Omental fat pad (tissue), 4 donors: ENCODE measurements around the gene ZNF232. TPM values are rescaled to one million over a fixed set of nuclear protein-coding genes. Genes with fewer than 3 reads are reported as not detected.
"Not testable (repeated sequence)": the region's sequence is repeated elsewhere in the genome, so short reads cannot be mapped to it uniquely, and the experiment has no call there.

Source experiments
- ATAC-seq: fragments of 150-250 bp; one replicate; pipeline ENCODE4 v1.9.1; 2016; ENCODE audit warnings: mild to moderate bottlenecking, moderate library complexity; ENCODE audit not compliant: low FRiP score
- DNase-seq: peaks from one replicate; pipeline ENCODE4 v3.0.0-alpha.2; 2019; ENCODE audit warnings: low spot score
- CTCF ChIP-seq, 3 donors: fragments of 450-650 bp; IDR thresholded peaks; one replicate each; pipeline ENCODE4 v1.5.1; 2016 to 2017; ENCODE audit warnings: antibody characterized with exemption in 3 of 3, mild to moderate bottlenecking in 3 of 3, moderate library complexity in 2 of 3
- total RNA-seq, 4 donors: library from RNA; depleted of rRNA; stranded (reverse); fragments of >200 nt; gene quantifications; one replicate each; pipeline ENCODE4 v1.1.0, GENCODE V29; 2016

Gene ZNF232
- total RNA-seq, 4 donors from 2014 or later = 3.8 to 14.3 (median 6.5) TPM

GRCh38 chr17:5121186-5121841 is 9.6 kb upstream of the ZNF232 start:
- no peak for TF ChIP-seq CTCF (IDR thresholded peaks at IDR 0.05)
- no peak for DNase-seq
- no peak for ATAC-seq

GRCh38 chr17:5120436-5121185 is 8.9 kb upstream of the ZNF232 start:
- not testable (repeated sequence) for ATAC-seq, DNase-seq

GRCh38 chr17:5120036-5120435 is 8.4 kb upstream of the ZNF232 start:
- TF ChIP-seq CTCF (IDR thresholded peaks at IDR 0.05) = no peak
- no peak for ATAC-seq
- DNase-seq = no peak

DNA sequence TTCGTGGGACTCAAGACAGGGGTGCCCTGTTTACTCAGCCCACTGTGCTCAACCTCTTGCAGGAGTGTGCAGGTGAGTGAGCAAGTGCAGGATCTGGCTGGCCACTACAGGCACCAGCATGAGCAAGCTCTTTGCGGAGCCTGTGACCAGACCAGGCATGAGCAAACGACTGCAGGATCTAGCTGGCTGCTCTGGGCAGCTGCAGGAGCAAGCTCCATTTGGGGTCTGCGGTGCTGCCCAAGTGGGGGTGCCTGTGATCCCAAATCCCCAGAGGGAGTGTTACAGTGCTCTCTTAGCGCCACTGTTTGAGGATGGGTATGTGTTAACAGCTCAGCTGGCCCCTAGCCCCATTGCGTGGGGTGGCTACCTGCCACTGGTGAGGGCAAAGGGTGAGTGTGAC is 6.5 kb upstream of the ZNF232 start:
- DNase-seq (no peak), ATAC-seq (no peak)
- no peak for TF ChIP-seq CTCF (IDR thresholded peaks at IDR 0.05)

DNA sequence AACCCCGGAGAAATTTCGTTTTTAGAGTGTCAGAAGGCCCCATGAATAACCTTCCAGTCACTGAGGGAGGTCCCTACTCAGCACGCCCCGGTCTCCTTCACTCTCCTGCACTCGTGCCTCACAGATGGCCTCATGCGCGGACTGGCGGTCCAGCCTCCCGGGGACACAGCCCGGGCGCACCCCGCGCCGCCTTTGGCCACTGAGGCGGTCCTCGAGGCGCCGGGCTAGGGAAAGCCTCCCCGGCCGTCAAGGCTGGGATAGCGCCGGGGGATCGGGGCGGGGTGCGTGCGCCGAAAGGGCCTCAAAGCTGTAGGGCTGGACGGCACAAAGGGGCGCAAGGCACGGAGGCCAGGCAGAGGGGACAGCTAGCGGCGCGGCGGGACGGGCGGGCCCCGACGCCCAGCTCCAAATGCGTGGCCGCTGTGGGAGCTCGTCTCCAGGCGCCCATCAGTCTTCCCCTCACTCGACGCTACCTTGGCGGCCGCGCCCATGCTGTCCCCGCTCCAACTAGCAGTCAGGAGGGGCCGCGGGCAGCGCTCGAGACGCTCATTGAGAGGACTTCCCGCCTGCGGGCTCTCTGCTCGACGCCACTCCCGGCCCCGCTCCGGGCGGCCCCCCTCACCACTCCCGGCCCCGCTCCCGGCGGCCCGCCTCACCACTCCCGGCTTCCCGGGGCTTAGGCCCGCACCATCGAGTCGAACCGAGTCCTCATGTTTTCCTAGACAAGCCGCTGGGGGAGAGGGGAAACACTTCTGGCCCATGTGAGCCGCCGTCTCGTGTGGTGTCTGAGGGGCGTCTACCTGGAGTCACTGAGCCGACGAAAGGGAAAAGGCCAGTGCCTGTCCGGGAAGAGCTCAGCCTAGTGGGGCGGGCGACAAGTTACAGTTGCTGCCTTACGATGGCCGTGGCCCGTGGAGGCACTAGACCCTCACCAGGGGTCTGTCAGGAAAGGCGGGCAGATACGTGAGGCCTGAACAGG is 4.3 kb upstream of the ZNF232 start, which contains the start of gene USP6:
Gene USP6, plus strand, starts transcription at position 360 of the 979 bp plus-strand sequence. CDS start 14,336 bp downstream, outside the sequence.
- no peak for TF ChIP-seq CTCF (IDR thresholded peaks at IDR 0.05)
- ATAC-seq = no peak
- no peak for DNase-seq

DNA sequence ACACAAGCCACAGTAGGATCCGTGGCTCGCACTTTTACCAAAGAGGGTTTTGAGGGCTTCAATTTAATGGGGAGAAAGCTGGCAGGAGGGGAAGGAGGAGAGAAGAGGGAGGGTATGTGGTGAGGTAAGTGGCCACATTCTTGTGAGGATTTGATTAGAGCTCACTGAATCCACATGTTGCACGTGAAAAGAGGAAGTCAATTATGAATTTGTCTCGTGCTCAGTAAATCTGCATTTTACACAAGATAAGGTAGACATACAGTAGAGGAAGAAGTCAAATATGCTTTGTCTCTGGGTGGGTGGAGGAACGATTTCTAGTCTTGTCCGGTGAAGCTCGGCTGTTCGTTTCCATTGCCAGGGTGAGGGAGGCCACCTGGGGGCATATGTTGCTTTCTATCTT is 862 bp downstream of the ZNF232 start:
- no peak for ATAC-seq

More for the DNA sequence above, 862 bp downstream of the ZNF232 start:
- DNase-seq = no peak
- no peak for TF ChIP-seq CTCF (IDR thresholded peaks at IDR 0.05)
